ENCODE results near the gene ZC3H10.

DNA sequence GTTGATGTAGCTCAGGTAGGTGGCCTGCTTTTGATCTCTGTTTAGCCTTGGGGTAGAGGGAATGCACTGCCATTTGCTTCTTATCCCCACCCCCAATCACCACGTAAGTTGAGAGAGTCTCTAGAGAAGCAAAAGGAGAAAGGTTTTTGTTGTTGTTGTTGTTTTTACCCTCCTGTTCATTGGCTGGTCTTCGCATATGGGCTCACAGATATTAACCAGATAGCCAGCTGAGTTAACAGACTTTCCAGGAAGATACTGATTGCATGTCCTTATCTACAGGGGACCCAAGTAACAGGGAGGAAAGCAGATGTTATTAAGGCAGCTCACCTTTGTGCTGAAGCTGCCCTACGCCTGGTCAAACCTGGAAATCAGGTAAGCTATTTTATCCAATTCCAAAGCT, 10.8 kb upstream of the ZC3H10 start:
- TF ChIP-seq, protein P1, sequence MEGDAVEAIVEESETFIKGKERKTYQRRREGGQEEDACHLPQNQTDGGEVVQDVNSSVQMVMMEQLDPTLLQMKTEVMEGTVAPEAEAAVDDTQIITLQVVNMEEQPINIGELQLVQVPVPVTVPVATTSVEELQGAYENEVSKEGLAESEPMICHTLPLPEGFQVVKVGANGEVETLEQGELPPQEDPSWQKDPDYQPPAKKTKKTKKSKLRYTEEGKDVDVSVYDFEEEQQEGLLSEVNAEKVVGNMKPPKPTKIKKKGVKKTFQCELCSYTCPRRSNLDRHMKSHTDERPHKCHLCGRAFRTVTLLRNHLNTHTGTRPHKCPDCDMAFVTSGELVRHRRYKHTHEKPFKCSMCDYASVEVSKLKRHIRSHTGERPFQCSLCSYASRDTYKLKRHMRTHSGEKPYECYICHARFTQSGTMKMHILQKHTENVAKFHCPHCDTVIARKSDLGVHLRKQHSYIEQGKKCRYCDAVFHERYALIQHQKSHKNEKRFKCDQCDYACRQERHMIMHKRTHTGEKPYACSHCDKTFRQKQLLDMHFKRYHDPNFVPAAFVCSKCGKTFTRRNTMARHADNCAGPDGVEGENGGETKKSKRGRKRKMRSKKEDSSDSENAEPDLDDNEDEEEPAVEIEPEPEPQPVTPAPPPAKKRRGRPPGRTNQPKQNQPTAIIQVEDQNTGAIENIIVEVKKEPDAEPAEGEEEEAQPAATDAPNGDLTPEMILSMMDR (IDR thresholded peaks at IDR 0.05 in 8 of 11, conservative IDR thresholded peaks at IDR 0.05 in 3 of 11) = no peak
- no peak for TF ChIP-seq POLR2A (IDR thresholded peaks at IDR 0.05)
